ENCODE measurements around the gene DOHH.

DNA sequence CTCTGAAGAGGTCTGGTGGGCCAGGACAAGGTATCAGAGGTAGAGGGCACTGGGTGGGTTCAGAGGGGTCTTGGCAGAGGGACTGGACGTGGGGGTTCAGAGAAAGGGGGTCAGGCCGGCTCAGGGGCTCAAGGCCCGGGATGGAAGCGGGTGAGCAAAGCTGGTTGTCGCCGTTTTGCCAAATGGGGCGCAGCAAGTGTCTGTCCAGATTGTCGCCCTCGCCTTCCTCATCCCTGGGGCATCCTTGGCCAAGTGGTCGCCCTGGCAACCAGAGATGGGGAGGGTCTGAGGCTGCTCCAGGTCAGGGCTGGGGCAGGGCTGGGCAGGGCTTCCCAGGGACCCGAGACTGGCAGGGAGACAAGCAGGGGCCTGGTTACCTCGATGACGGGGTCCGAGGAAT lies 6.8 kb downstream of the DOHH start:
- TF ChIP-seq ESRRA (IDR thresholded peaks at IDR 0.05; ENCODE audit: borderline replicate concordance, low read length), result no peak
- TF ChIP-seq, protein P1, sequence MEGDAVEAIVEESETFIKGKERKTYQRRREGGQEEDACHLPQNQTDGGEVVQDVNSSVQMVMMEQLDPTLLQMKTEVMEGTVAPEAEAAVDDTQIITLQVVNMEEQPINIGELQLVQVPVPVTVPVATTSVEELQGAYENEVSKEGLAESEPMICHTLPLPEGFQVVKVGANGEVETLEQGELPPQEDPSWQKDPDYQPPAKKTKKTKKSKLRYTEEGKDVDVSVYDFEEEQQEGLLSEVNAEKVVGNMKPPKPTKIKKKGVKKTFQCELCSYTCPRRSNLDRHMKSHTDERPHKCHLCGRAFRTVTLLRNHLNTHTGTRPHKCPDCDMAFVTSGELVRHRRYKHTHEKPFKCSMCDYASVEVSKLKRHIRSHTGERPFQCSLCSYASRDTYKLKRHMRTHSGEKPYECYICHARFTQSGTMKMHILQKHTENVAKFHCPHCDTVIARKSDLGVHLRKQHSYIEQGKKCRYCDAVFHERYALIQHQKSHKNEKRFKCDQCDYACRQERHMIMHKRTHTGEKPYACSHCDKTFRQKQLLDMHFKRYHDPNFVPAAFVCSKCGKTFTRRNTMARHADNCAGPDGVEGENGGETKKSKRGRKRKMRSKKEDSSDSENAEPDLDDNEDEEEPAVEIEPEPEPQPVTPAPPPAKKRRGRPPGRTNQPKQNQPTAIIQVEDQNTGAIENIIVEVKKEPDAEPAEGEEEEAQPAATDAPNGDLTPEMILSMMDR (IDR thresholded peaks at IDR 0.05), result no peak
- no peak for TF ChIP-seq CBX2 (IDR thresholded peaks at IDR 0.05; ENCODE audit: borderline replicate concordance, low read depth)
- no peak for TF ChIP-seq SMC3 (IDR thresholded peaks at IDR 0.05)
- no peak for TF ChIP-seq ZSCAN20 (CRISPR knock-in tag; IDR thresholded peaks at IDR 0.05)
- no peak for TF ChIP-seq POLR2A (IDR thresholded peaks at IDR 0.05; ENCODE audit: low read length)
- TF ChIP-seq, protein P2, sequence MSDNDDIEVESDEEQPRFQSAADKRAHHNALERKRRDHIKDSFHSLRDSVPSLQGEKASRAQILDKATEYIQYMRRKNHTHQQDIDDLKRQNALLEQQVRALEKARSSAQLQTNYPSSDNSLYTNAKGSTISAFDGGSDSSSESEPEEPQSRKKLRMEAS (IDR thresholded peaks at IDR 0.05), result no peak
- TF ChIP-seq RCOR1 (IDR thresholded peaks at IDR 0.05; ENCODE audit: low read depth, low read length), result no peak

Measured in A549 (cell line).